CD8-positive, alpha-beta memory T cell (primary cell): Measurements from ENCODE around the gene TBX1. TPM values are rescaled to one million over a fixed set of nuclear protein-coding genes. Genes with fewer than 3 reads are reported as not detected.

ENCODE experiments used
- CTCF ChIA-PET: fragments of 350-600 bp; sonication (Branson Sonifier 250); formaldehyde crosslinking; loops from one replicate; lab custom pipeline; 2021; ENCODE audit warnings: antibody characterized with exemption; lab: Charles Lee
- POLR2A ChIA-PET: fragments of 350-600 bp; sonication (Branson Sonifier 250); formaldehyde crosslinking; loops from one replicate; lab custom pipeline; 2021; ENCODE audit warnings: antibody characterized with exemption; lab: Charles Lee
- DNase-seq, 5 donors: peaks; one replicate each; pipeline versions ENCODE4 v3.0.0 to v3.0.0-alpha.2; 2020 to 2022; ENCODE audit warnings: mixed read lengths in 1 of 5
- H3K27ac ChIP-seq: one replicate; pipeline ENCODE4 v1.7.0; 2013; ENCODE audit warnings: low read depth, mild to moderate bottlenecking, low read length, moderate library complexity
- H3K27me3 ChIP-seq: 2 replicates; pipeline ENCODE4 v1.7.0; 2013; ENCODE audit warnings: low read length, mild to moderate bottlenecking; ENCODE audit not compliant: insufficient read depth, poor library complexity, severe bottlenecking
- H3K36me3 ChIP-seq: 2 replicates; pipeline ENCODE4 v1.7.0; 2013; ENCODE audit warnings: mild to moderate bottlenecking, low read length, moderate library complexity; ENCODE audit not compliant: insufficient read depth
- H3K4me1 ChIP-seq: 2 replicates; pipeline ENCODE4 v1.7.0; 2013; ENCODE audit warnings: mild to moderate bottlenecking, low read length, moderate library complexity; ENCODE audit not compliant: insufficient read depth
- H3K4me3 ChIP-seq: 2 replicates; pipeline ENCODE4 v1.7.0; 2013; ENCODE audit warnings: mild to moderate bottlenecking, low read length
- H3K9me3 ChIP-seq: 2 replicates; pipeline ENCODE4 v1.7.0; 2013; ENCODE audit warnings: mild to moderate bottlenecking, low read length
- H3K27ac Mint-ChIP-seq, 8 donors: one replicate each; pipeline ENCODE4 v1.8.0; 2020 to 2021; ENCODE audit warnings: mixed read lengths in 8 of 8, mild to moderate bottlenecking in 6 of 8, inconsistent platforms in 3 of 8, moderate library complexity in 3 of 8
- H3K27me3 Mint-ChIP-seq, 2 donors: one replicate each; pipeline ENCODE4 v1.8.0; 2020 to 2021; ENCODE audit warnings: mixed read lengths in 2 of 2, mild to moderate bottlenecking in 1 of 2, moderate library complexity in 1 of 2
- H3K36me3 Mint-ChIP-seq, 3 donors: one replicate each; pipeline ENCODE4 v1.8.0; 2020 to 2021; ENCODE audit warnings: mixed read lengths in 3 of 3, inconsistent platforms in 1 of 3, mild to moderate bottlenecking in 1 of 3
- H3K4me1 Mint-ChIP-seq, 3 donors: one replicate each; pipeline ENCODE4 v1.8.0; 2020 to 2021; ENCODE audit warnings: mixed read lengths in 3 of 3, inconsistent platforms in 1 of 3, mild to moderate bottlenecking in 1 of 3
- H3K4me3 Mint-ChIP-seq, 7 donors: one replicate each; pipeline ENCODE4 v1.8.0; 2020 to 2021; ENCODE audit warnings: mixed read lengths in 7 of 7, mild to moderate bottlenecking in 6 of 7, moderate library complexity in 4 of 7, inconsistent platforms in 2 of 7
- H3K9me3 Mint-ChIP-seq, 5 donors: one replicate each; pipeline ENCODE4 v1.8.0; 2020 to 2022; ENCODE audit warnings: mixed read lengths in 5 of 5, mild to moderate bottlenecking in 3 of 5, moderate library complexity in 2 of 5, inconsistent platforms in 1 of 5
- polyA plus RNA-seq: library from polyadenylated mRNA; unstranded; fragments of 300-500 nt; fragmentation: Illumina TruSeq; gene quantifications from one replicate; pipeline ENCODE4 v1.2.3, GENCODE V29; 2021
- total RNA-seq, 2 experiments: library from RNA; stranded (reverse); gene quantifications; one replicate each; pipeline ENCODE4 v1.2.3, GENCODE V29; 2021

Gene TBX1
- total and polyA plus RNA-seq, 3 experiments from 2014 or later: not detected

GRCh38 chr22:19720999-19721329 is 39.6 kb upstream of the TBX1 start:
- no peaks in the 10 kb centered on the region for H3K36me3 Mint-ChIP-seq
- peaks cover 14 to 49% of the 10 kb centered on the region in 2 donors for H3K27me3 Mint-ChIP-seq

DNA sequence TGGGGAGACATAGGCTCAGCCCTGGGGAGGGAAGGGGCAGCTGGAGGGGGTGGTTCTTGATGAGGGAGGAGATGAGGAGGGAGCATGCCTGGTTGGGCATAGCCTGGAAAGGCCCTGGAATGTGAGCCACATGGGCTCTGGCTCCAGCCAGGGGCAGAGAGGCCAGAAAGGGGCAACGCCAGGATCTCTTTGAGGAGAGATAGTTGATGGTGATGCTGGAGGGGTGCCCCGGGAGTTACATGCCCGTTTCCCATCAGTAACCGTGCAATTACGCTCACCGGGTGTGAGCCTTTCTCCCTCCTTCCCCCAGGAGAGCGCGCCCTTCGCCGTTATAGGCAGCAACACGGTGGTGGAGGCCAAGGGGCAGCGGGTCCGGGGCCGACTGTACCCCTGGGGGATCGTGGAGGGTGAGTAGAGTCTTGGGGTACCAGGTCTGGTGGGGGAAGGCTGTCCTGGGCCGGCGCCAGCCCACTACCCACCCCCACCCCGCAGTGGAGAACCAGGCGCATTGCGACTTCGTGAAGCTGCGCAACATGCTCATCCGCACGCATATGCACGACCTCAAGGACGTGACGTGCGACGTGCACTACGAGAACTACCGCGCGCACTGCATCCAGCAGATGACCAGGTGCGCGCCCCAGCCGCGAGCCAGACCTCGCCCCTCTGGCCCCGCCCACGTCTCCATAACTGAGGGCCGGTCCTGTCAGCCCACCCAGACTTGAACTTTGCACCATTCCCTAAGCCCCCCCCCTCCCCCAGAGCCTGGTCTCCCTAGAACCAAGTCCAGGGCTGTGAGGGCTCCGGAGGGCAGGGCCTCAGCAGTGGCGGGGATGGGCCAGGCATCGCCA is 39.0 kb upstream of the TBX1 start:
- ChIA-PET POLR2A (no interaction called here), CTCF (interaction anchor here (1.3 kb wide), 1 partner anchor 42 kb away, joined by 3 read pairs; no protein-coding TSS in a partner anchor)
- peak overlapping the region in 1 of 8 donors; percentile 50 for H3K27ac Mint-ChIP-seq
- DNase-seq: no peak
- peak overlapping the region in 2 of 7 donors; percentile 23 to 52 for H3K4me3 Mint-ChIP-seq
- Histone ChIP-seq H3K36me3 (peaks cover 7% of the 10 kb centered on the region), H3K4me1 (peaks cover 23% of the 10 kb centered on the region), H3K27ac (no peak overlapping the region), H3K27me3 (peaks cover 11% of the 10 kb centered on the region), H3K4me3 (no peak overlapping the region), H3K9me3 (no peaks in the 10 kb centered on the region)
- H3K4me1 Mint-ChIP-seq: peaks cover 4 to 22% (median 13%) of the 10 kb centered on the region in 3 donors
- no peaks in the 10 kb centered on the region for H3K36me3 Mint-ChIP-seq
- no peaks in the 10 kb centered on the region for H3K9me3 Mint-ChIP-seq
- peaks cover 14 to 49% of the 10 kb centered on the region in 2 donors for H3K27me3 Mint-ChIP-seq

More at GRCh38 chr22:19720999-19721329, 39.6 kb upstream of the TBX1 start:
- peaks cover 7% of the 10 kb centered on the region for H3K36me3 ChIP-seq
- peak overlapping the region in 3 of 7 donors; percentile 2 to 7 (median 6) for H3K4me3 Mint-ChIP-seq
- H3K9me3 ChIP-seq: no peaks in the 10 kb centered on the region
- ChIA-PET CTCF (interaction anchor here (0.9 to 1.3 kb wide), 2 partner anchors 41 to 189 kb away, joined by 3 read pairs; no protein-coding TSS in a partner anchor), POLR2A (no interaction called here)
- H3K27ac ChIP-seq: no peak overlapping the region
- H3K4me1 ChIP-seq: peaks cover 23% of the 10 kb centered on the region
- H3K27ac Mint-ChIP-seq: no peak overlapping the region
- H3K27me3 ChIP-seq: peaks cover 13% of the 10 kb centered on the region
- no peak for DNase-seq
- H3K9me3 Mint-ChIP-seq: no peaks in the 10 kb centered on the region
- peaks cover 4 to 22% (median 13%) of the 10 kb centered on the region in 3 donors for H3K4me1 Mint-ChIP-seq
- no peak overlapping the region for H3K4me3 ChIP-seq

GRCh38 chr22:19722178-19722981 is 38.2 kb upstream of the TBX1 start:
- Mint-ChIP-seq H3K9me3 (no peaks in the 10 kb centered on the region), H3K36me3 (no peaks in the 10 kb centered on the region), H3K4me1 (peaks cover 4 to 22% (median 13%) of the 10 kb centered on the region in 3 donors), H3K27ac (no peak overlapping the region), H3K27me3 (peaks cover 14 to 49% of the 10 kb centered on the region in 2 donors), H3K4me3 (no peak overlapping the region)
- peaks cover 9% of the 10 kb centered on the region for H3K27me3 ChIP-seq
- peak overlapping the region; percentile 27 for H3K4me3 ChIP-seq
- no peaks in the 10 kb centered on the region for H3K9me3 ChIP-seq
- CTCF ChIA-PET: no interaction called here
- no peak for DNase-seq
- H3K4me1 ChIP-seq: peaks cover 21% of the 10 kb centered on the region
- H3K27ac ChIP-seq: peak overlapping the region; percentile 72
- H3K36me3 ChIP-seq: peaks cover 7% of the 10 kb centered on the region
- POLR2A ChIA-PET: no interaction called here

GRCh38 chr22:19722982-19723231 is 37.7 kb upstream of the TBX1 start:
- Histone ChIP-seq H3K4me3 (peak overlapping the region; percentile 27), H3K27me3 (peaks cover 9% of the 10 kb centered on the region), H3K27ac (peak overlapping the region; percentile 72), H3K9me3 (no peaks in the 10 kb centered on the region), H3K36me3 (peaks cover 7% of the 10 kb centered on the region), H3K4me1 (peaks cover 17% of the 10 kb centered on the region)
- Mint-ChIP-seq H3K4me3 (peak overlapping the region in 2 of 7 donors; percentile 46 to 53), H3K36me3 (no peaks in the 10 kb centered on the region), H3K27me3 (peaks cover 14 to 47% of the 10 kb centered on the region in 2 donors), H3K4me1 (peaks cover 4 to 18% (median 11%) of the 10 kb centered on the region in 3 donors), H3K27ac (no peak overlapping the region), H3K9me3 (no peaks in the 10 kb centered on the region)
- DNase-seq: no peak
- ChIA-PET CTCF (no interaction called here), POLR2A (no interaction called here)

DNA sequence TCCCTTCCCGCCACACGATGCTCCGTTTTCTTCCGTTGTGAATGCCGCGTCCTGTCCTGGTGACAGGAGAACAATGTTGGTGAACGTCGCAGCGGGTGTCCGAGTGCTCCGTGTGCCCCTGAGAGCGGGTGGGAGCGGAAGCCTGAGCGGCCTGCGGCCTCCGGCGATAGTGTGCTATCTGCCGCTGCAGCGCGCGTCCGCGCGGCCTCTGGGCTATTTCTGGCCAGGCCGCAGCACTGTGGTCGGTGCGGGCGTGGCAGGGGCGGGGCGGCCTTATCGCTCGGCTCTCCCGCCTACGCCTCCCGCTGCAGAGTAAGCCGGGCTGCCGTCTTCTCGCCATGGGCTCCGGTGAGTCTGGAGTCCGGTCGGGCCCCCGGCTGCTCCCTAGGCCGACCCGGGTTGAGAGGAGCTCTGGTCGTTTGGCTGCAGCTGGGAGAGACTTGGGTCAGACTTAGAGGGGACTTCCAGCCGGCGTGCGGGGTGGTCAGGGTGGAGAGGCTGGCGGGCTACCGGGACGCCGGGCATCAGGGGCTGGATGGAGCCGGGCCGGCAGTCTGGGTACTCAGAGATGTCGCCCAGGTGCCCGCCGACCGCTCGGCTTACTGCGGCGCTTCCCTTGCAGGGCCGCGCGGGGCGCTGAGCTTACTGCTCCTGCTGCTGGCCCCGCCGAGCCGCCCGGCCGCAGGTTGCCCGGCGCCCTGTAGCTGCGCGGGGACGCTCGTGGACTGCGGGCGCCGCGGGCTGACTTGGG is 37.2 kb upstream of the TBX1 start, which contains the start of gene GP1BB:
Gene GP1BB, plus strand, starts transcription at position 308 of the 751 bp plus-strand sequence. Its CDS starts 31 bp downstream, at position 339.
- Mint-ChIP-seq H3K36me3 (no peaks in the 10 kb centered on the region), H3K4me1 (peaks cover 4 to 18% (median 11%) of the 10 kb centered on the region in 3 donors), H3K9me3 (no peaks in the 10 kb centered on the region), H3K27me3 (peaks cover 14 to 47% of the 10 kb centered on the region in 2 donors), H3K4me3 (peak within 1 kb of the TSS in 5 of 7 donors; percentile 8 to 53 (median 45)), H3K27ac (no peak within 1 kb of the TSS)
- Histone ChIP-seq H3K9me3 (no peaks in the 10 kb centered on the region), H3K4me3 (peak within 1 kb of the TSS; percentile 27), H3K36me3 (peaks cover 7% of the 10 kb centered on the region), H3K27me3 (peaks cover 9% of the 10 kb centered on the region), H3K4me1 (peaks cover 17% of the 10 kb centered on the region), H3K27ac (peak within 1 kb of the TSS; percentile 72)
- DNase-seq: no peak
- ChIA-PET CTCF (interaction anchor here (1.2 kb wide), 1 partner anchor 187 kb away, joined by 3 read pairs; no protein-coding TSS in a partner anchor), POLR2A (no interaction called here)

DNA sequence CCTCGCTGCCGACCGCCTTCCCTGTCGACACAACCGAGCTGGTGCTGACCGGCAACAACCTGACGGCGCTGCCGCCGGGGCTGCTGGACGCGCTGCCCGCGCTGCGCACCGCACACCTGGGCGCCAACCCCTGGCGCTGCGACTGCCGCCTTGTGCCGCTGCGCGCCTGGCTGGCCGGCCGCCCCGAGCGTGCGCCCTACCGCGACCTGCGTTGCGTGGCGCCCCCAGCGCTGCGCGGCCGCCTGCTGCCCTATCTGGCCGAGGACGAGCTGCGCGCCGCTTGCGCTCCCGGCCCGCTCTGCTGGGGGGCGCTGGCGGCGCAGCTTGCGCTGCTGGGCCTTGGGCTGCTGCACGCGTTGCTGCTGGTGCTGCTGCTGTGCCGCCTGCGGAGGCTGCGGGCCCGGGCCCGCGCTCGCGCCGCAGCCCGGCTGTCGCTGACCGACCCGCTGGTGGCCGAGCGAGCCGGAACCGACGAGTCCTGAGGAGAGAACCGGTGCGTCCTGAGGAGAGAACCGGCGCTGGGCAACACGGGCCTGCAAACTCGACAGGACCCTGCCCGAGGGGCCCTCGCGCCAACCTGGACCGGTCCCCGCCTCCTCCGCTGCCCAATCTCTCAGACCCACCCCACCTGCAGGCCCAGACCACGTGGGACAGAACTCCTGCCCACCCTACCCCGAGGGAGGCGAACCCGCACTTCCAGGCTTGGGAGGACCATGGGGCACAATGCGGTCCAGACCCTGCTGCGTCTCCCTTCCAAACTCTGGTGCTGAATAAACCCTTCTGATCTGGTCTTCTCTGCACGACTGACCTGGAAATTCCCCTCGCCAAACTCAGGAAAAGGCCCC is 36.4 kb upstream of the TBX1 start:
- H3K4me1 Mint-ChIP-seq: peaks cover 4 to 18% (median 10%) of the 10 kb centered on the region in 3 donors
- no peaks in the 10 kb centered on the region for H3K36me3 Mint-ChIP-seq
- H3K4me3 Mint-ChIP-seq: peak overlapping the region in 3 of 7 donors; percentile 49 to 50 (median 50)
- no peaks in the 10 kb centered on the region for H3K9me3 Mint-ChIP-seq
- DNase-seq: no peak
- ChIA-PET POLR2A (no interaction called here), CTCF (interaction anchor here (1.2 kb wide), 1 partner anchor 186 kb away, joined by 3 read pairs; no protein-coding TSS in a partner anchor)
- H3K27ac ChIP-seq: peak overlapping the region; percentile 67
- H3K27me3 ChIP-seq: peaks cover 9% of the 10 kb centered on the region
- peaks cover 10% of the 10 kb centered on the region for H3K4me1 ChIP-seq
- peaks cover 7% of the 10 kb centered on the region for H3K36me3 ChIP-seq
- H3K27ac Mint-ChIP-seq: no peak overlapping the region
- peaks cover 16 to 45% of the 10 kb centered on the region in 2 donors for H3K27me3 Mint-ChIP-seq
- no peaks in the 10 kb centered on the region for H3K9me3 ChIP-seq
- peak overlapping the region; percentile 19 for H3K4me3 ChIP-seq
